Gastrocnemius medialis (tissue), 4 donors: ENCODE measurements around the gene AKAP12. TPM values are rescaled to one million over a fixed set of nuclear protein-coding genes. Genes with fewer than 3 reads are reported as not detected.

Source experiments
- ATAC-seq, 2 donors: fragments of 150-250 bp; one replicate each; pipeline ENCODE4 v1.9.1; 2016
- DNase-seq, 2 donors: peaks; one replicate each; pipeline ENCODE4 v3.0.0-alpha.2; 2019
- H3K27ac ChIP-seq, 4 donors: fragments of 200-600 bp; sonication (generic); 1 replicate in 1 of 4; 2 replicates in 3 of 4; pipeline ENCODE4 v1.5.1; 2016 to 2018; ENCODE audit warnings: mild to moderate bottlenecking in 2 of 4, moderate library complexity in 1 of 4
- H3K27me3 ChIP-seq, 3 donors: fragments of 200-600 bp; sonication (generic) in 2 of 3; 1 replicate in 1 of 3; 2 replicates in 2 of 3; pipeline versions ENCODE4 v1.5.1 to v1.6.0; 2016 to 2019; ENCODE audit warnings: mild to moderate bottlenecking in 1 of 3, moderate library complexity in 1 of 3
- H3K36me3 ChIP-seq, 2 donors: fragments of 200-600 bp; sonication (generic) in 1 of 2; one replicate each; pipeline ENCODE4 v1.5.1; 2017 to 2018
- H3K4me1 ChIP-seq, 2 donors: fragments of 200-600 bp; sonication (generic) in 1 of 2; one replicate each; pipeline ENCODE4 v1.5.1; 2016 to 2017; ENCODE audit warnings: mild to moderate bottlenecking in 2 of 2
- H3K4me3 ChIP-seq, 4 donors: fragments of 200-600 bp; sonication (generic) in 3 of 4; 1 replicate in 1 of 4; 2 replicates in 3 of 4; pipeline ENCODE4 v1.5.1; 2016 to 2019; ENCODE audit warnings: mild to moderate bottlenecking in 2 of 4
- H3K9me3 ChIP-seq, 3 donors: fragments of 200-600 bp; sonication (generic) in 2 of 3; 1 replicate in 1 of 3; 2 replicates in 2 of 3; pipeline ENCODE4 v1.5.1; 2016 to 2019
- POLR2A ChIP-seq, 2 donors: fragments of 450-650 bp; IDR thresholded peaks; one replicate each; pipeline ENCODE4 v1.6.1; 2017; ENCODE audit warnings: antibody characterized with exemption in 2 of 2, mild to moderate bottlenecking in 2 of 2, moderate library complexity in 2 of 2
- in situ Hi-C, 4 donors: fragments of 200-750 bp; cut with MboI; loops; one replicate each; pipeline versions ENCODE4 v1.15.0 to v1.8.0; 2017; ENCODE audit warnings: low sequenced_read_pairs in 4 of 4
- intact Hi-C: fragments of 100-400 bp; cut with DNase I; formaldehyde crosslinking; loops from one replicate; pipeline ENCODE4 v1.15.1; 2023; ENCODE audit warnings: low total_unique reads
- total RNA-seq, 4 donors: library from RNA; depleted of rRNA; stranded (reverse); fragments of >200 nt; gene quantifications; one replicate each; pipeline versions ENCODE4 v1.1.0 to v1.2.3, GENCODE V29; 2016
- TF ChIP-seq, protein P1 (sequence below), 5 experiments: fragments of 450-650 bp in 3 of 5; fragments of 200-600 bp in 2 of 5; sonication (generic) in 2 of 5; IDR thresholded peaks in 4 of 5; conservative IDR thresholded peaks in 1 of 5; 1 replicate in 4 of 5; 2 replicates in 1 of 5; pipeline ENCODE4 v1.5.1; 2016 to 2019; ENCODE audit warnings: antibody characterized with exemption in 5 of 5, mild to moderate bottlenecking in 3 of 5, moderate library complexity in 3 of 5

Gene AKAP12
- total RNA-seq, 4 donors from 2014 or later = 6.4 to 17.3 (median 9.8) TPM

DNA sequence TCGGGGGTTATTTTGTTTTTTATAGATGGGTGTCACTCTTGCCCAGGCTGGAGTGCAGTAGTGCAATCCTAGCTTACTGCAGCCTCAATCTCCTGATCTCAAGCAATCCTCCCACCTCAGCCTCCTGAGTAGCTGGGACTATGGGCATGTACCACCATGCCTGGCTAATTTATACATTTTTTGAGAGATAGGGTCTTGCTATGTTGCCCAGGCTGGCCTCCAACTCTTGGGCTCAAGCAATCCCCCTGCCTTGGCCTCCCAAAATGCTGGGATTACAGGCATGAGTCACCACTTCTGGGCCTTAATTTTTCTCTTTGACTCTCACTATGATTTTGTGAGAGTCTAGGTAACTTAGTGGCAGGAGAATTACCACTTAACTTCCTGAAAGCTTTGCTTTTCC lies 23.3 kb downstream of the AKAP12 start:
- DNase-seq (no peak), ATAC-seq (no peak)
- intact Hi-C loops = no loop called here
- H3K9me3 ChIP-seq = no peaks in the 10 kb centered on the region
- H3K4me1 ChIP-seq = no peaks in the 10 kb centered on the region
- in situ Hi-C loops = no loop called here
- no peak overlapping the region for H3K27ac ChIP-seq
- H3K36me3 ChIP-seq = no peaks in the 10 kb centered on the region
- H3K4me3 ChIP-seq = no peak overlapping the region
- TF ChIP-seq, protein P1, sequence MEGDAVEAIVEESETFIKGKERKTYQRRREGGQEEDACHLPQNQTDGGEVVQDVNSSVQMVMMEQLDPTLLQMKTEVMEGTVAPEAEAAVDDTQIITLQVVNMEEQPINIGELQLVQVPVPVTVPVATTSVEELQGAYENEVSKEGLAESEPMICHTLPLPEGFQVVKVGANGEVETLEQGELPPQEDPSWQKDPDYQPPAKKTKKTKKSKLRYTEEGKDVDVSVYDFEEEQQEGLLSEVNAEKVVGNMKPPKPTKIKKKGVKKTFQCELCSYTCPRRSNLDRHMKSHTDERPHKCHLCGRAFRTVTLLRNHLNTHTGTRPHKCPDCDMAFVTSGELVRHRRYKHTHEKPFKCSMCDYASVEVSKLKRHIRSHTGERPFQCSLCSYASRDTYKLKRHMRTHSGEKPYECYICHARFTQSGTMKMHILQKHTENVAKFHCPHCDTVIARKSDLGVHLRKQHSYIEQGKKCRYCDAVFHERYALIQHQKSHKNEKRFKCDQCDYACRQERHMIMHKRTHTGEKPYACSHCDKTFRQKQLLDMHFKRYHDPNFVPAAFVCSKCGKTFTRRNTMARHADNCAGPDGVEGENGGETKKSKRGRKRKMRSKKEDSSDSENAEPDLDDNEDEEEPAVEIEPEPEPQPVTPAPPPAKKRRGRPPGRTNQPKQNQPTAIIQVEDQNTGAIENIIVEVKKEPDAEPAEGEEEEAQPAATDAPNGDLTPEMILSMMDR (IDR thresholded peaks at IDR 0.05 in 4 of 5, conservative IDR thresholded peaks at IDR 0.05 in 1 of 5) = no peak
- TF ChIP-seq POLR2A (IDR thresholded peaks at IDR 0.05) = no peak
- H3K27me3 ChIP-seq = no peaks in the 10 kb centered on the region

DNA sequence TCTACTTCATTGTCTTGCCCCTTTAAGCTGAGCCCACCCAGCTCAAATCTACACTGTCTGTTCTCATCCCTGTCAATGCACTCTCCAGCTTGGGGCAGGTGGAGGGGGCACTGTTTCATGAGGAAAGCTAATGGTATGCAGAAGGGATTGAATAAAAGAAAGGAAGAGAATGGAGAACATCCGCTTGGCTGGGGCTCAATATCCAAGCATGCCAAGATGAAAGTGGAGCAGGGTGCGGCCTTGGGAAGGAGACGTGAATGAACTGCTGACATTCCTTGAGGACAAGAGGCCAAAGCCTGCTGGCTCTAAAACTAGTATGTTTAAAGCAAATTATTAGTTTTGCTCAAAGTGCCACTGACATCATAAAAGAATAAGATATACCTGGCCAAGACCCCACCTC lies 24.2 kb downstream of the AKAP12 start:
- TF ChIP-seq, protein P1 (IDR thresholded peaks at IDR 0.05 in 4 of 5, conservative IDR thresholded peaks at IDR 0.05 in 1 of 5) = no peak
- no peak for TF ChIP-seq POLR2A (IDR thresholded peaks at IDR 0.05)
- Histone ChIP-seq H3K4me3 (no peak overlapping the region), H3K27me3 (no peaks in the 10 kb centered on the region), H3K27ac (no peak overlapping the region), H3K9me3 (no peaks in the 10 kb centered on the region), H3K36me3 (no peaks in the 10 kb centered on the region), H3K4me1 (no peaks in the 10 kb centered on the region)
- ATAC-seq (peak in 1 of 2 donors; percentile 70), DNase-seq (peak in 1 of 2 donors; percentile 61)
- intact Hi-C loops (no loop called here), in situ Hi-C loops (no loop called here)

DNA sequence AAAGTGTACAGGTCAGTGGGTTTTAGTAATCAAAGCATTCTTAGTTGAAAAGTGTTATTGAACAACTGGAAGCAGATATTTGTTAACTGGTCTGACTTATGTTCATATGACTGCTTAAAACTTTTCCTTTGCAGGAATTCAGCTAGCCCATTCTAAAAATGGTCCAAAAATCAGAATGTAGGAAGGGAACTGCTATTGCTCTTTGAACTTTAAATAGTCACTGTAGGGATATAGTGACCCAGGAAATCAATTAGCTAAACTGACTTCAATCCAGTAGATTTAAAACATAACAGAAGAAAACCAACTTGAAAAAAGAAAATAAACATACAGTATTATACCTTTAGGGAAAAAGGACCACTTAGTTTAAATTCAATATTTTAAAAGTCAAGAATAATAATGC lies 25.5 kb downstream of the AKAP12 start:
- in situ Hi-C loops = no loop called here
- H3K4me3 ChIP-seq = no peak overlapping the region
- no peak for ATAC-seq
- TF ChIP-seq POLR2A (IDR thresholded peaks at IDR 0.05) = no peak
- TF ChIP-seq, protein P1 (IDR thresholded peaks at IDR 0.05 in 4 of 5, conservative IDR thresholded peaks at IDR 0.05 in 1 of 5) = no peak
- no peaks in the 10 kb centered on the region for H3K36me3 ChIP-seq
- intact Hi-C loops = no loop called here
- no peak overlapping the region for H3K27ac ChIP-seq
- H3K27me3 ChIP-seq = no peaks in the 10 kb centered on the region
- H3K4me1 ChIP-seq = no peaks in the 10 kb centered on the region
- no peak for DNase-seq
- no peaks in the 10 kb centered on the region for H3K9me3 ChIP-seq

GRCh38 chr6:151269321-151269995 lies 29.7 kb downstream of the AKAP12 start:
- H3K36me3 ChIP-seq = no peaks in the 10 kb centered on the region
- H3K4me1 ChIP-seq = no peaks in the 10 kb centered on the region
- no peak overlapping the region for H3K4me3 ChIP-seq
- intact Hi-C loops (no loop called here), in situ Hi-C loops (no loop called here)
- no peaks in the 10 kb centered on the region for H3K27me3 ChIP-seq
- TF ChIP-seq, protein P1 (IDR thresholded peaks at IDR 0.05 in 4 of 5, conservative IDR thresholded peaks at IDR 0.05 in 1 of 5) = no peak
- TF ChIP-seq POLR2A (IDR thresholded peaks at IDR 0.05) = no peak
- H3K27ac ChIP-seq = peak overlapping the region in 1 of 4 donors; percentile 22
- ATAC-seq = peak; percentile 62 to 78
- H3K9me3 ChIP-seq = no peaks in the 10 kb centered on the region
- no peak for DNase-seq

DNA sequence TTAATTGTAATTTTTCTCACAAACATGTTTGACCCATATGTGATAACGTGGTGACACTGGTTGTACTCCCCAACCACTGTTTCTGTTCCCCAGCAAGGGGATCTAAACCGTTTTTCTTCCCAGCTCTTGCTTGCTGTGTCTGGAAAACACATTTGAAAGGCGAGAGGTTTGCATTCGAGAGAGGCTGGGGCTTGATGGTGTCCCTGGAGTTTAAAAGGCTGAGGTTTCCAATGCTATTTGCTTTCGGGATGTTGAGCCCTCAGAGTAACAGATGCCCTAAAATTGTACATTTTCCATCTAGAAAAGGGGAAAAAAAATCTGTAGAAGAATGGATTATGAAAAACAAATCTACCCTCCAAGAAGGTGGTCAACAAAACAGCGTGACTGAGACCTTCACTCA lies 35.4 kb downstream of the AKAP12 start:
- no peaks in the 10 kb centered on the region for H3K27me3 ChIP-seq
- no peak overlapping the region for H3K27ac ChIP-seq
- in situ Hi-C loops (no loop called here), intact Hi-C loops (no loop called here)
- no peaks in the 10 kb centered on the region for H3K36me3 ChIP-seq
- H3K4me3 ChIP-seq = no peak overlapping the region
- DNase-seq (no peak), ATAC-seq (no peak)
- no peaks in the 10 kb centered on the region for H3K4me1 ChIP-seq
- H3K9me3 ChIP-seq = no peaks in the 10 kb centered on the region
- TF ChIP-seq, protein P1 (IDR thresholded peaks at IDR 0.05 in 4 of 5, conservative IDR thresholded peaks at IDR 0.05 in 1 of 5) = no peak
- TF ChIP-seq POLR2A (IDR thresholded peaks at IDR 0.05) = no peak
